ENCODE data around the gene IGFBP5.

DNA sequence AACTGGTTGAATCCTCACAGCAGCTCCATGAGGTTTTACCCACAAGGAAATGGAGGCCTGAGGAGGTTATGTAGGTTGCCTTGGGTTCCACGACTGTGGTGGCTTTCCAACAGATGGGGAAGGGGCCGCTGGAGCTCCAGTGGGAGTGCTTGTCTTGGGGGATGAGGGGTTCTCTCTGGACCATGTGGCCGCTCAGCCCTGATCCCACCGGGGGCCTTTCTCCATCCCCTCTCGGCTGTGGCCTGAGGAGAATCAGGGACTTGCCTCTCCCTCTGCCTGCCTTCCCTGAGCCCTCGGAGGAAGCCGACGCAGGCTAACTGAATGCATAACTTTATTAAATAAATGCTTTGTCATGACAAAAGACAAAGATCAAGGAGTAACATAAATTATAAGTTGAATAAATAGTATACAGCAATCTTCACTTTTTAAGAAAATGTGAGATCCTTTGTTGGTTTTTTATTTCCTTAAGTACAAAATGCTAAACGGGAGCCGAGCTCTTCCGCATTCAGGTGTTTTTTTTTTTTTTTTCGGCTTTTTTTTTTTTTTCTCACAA lies 23.5 kb downstream of the IGFBP5 start:
- TF ChIP-seq, protein P1, sequence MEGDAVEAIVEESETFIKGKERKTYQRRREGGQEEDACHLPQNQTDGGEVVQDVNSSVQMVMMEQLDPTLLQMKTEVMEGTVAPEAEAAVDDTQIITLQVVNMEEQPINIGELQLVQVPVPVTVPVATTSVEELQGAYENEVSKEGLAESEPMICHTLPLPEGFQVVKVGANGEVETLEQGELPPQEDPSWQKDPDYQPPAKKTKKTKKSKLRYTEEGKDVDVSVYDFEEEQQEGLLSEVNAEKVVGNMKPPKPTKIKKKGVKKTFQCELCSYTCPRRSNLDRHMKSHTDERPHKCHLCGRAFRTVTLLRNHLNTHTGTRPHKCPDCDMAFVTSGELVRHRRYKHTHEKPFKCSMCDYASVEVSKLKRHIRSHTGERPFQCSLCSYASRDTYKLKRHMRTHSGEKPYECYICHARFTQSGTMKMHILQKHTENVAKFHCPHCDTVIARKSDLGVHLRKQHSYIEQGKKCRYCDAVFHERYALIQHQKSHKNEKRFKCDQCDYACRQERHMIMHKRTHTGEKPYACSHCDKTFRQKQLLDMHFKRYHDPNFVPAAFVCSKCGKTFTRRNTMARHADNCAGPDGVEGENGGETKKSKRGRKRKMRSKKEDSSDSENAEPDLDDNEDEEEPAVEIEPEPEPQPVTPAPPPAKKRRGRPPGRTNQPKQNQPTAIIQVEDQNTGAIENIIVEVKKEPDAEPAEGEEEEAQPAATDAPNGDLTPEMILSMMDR (IDR thresholded peaks at IDR 0.05; ENCODE audit: low read depth, low read length, missing input control) = no peak
- no peak for TF ChIP-seq TAF1 (conservative IDR thresholded peaks at IDR 0.05)
- TF ChIP-seq, protein P2, sequence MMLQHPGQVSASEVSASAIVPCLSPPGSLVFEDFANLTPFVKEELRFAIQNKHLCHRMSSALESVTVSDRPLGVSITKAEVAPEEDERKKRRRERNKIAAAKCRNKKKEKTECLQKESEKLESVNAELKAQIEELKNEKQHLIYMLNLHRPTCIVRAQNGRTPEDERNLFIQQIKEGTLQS (IDR thresholded peaks at IDR 0.05) = no peak
- TF ChIP-seq FOXA1 (IDR thresholded peaks at IDR 0.05) = no peak
- TF ChIP-seq JUND (IDR thresholded peaks at IDR 0.05) = no peak
- TF ChIP-seq RAD21 (IDR thresholded peaks at IDR 0.05) = no peak
- TF ChIP-seq, protein P3, sequence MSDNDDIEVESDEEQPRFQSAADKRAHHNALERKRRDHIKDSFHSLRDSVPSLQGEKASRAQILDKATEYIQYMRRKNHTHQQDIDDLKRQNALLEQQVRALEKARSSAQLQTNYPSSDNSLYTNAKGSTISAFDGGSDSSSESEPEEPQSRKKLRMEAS (IDR thresholded peaks at IDR 0.05) = no peak
- no peak for TF ChIP-seq GABPA (IDR thresholded peaks at IDR 0.05 in 1 of 2, conservative IDR thresholded peaks at IDR 0.05 in 1 of 2)
